Mucosa of gallbladder (tissue), 1 donor: ENCODE results near the gene AXIN2. TPM values are rescaled to one million over a fixed set of nuclear protein-coding genes. Genes with fewer than 3 reads are reported as not detected.
"Not testable (repeated sequence)": the region's sequence is repeated elsewhere in the genome, so short reads cannot be mapped to it uniquely, and the experiment has no call there.

Source experiments
- DNase-seq: peaks from one replicate; pipeline ENCODE4 v3.0.0-alpha.2; 2020; ENCODE audit warnings: low spot score
- total RNA-seq: library from RNA; stranded (reverse); gene quantifications from one replicate; pipeline ENCODE4 v1.2.1, GENCODE V29; 2021
- donor health status: DM: no; HTN: no; CAD: no.

AXIN2 gene
- total RNA-seq, 1 donor from 2014 or later: 14.4 TPM

DNA sequence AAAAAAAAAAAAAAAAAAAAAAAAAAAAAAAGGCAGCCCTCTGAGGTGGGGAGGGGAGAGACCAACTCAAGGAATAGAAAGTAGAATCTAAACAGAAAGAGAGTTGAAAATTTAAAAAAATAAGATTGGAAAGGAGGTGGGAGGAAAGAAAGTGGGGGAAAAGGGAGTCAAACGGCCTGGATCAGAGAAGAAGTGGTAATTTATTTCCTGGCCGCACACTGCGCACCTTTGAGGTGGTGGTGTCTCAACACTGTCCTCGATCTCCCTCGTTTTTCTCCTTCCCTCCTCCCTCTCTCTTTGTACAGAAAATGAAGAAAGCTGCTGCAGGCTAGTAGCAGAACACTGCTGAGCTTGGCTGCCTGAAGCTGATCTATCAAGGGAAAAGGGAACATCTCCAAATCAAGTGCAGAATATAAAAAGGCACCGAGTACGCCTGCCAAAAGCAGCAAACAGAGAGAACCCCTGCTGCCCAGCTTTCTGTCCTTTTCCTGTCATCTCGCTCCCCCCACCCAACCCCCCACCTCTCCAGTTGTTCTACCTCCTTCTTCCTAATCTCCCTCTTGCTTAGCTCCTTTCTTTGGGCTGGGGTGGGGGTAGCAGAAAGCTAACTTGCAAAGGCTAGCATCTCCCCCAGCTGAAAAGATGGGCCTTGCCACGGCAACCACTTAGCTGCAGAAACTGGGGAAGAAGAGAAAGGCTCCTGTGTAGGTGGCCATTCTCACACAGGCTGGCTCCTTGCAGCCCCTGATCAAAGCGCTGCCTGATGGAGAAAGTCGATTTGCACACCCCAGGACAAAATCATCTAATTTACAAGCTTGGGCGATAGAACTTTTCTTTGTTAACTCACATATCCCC is 22.5 kb downstream of the AXIN2 start:
- DNase-seq: no peak

DNA sequence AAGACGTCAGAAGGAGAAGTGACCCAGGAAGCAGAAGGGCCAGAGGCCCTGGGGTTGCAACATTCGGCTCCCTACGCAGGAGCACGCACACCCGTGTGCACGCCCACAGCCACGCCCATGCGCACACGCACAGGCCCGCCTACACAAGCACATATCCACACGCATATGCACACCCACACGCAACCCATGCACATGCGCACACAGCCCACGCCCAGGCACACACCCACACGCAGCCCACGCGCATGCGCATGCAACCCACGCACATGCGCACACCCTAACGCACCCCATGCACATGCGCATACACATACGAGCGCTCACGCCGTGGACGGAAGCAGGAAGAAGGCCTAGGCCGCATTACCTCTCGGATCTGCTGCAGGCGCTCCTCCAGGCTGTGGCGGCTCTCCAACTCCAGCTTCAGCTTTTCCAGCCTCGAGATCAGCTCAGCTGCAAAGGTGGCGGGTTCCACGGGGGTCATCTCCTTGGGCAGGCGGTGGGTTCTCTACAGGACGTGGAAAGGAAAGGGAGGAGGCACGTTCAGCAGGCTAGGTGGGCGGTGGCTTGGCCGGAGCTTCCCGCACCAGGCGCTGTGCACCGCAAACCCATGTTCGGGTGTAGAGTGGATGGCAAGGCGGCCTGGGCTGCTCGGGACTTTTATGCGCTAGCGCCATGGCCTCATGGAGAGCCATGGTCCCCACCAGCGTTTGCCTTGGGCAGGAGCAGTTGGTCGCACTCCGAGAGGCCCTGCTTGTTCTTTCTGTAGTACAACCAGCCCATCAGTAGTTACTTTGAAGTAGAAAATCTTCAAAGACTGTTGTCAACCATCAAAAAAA is 23.4 kb downstream of the AXIN2 start:
- no peak for DNase-seq

- DNase-seq: no peak
These were observed 24.1 kb downstream of the AXIN2 start for GRCh38 chr17:65537343-65537844.

DNA sequence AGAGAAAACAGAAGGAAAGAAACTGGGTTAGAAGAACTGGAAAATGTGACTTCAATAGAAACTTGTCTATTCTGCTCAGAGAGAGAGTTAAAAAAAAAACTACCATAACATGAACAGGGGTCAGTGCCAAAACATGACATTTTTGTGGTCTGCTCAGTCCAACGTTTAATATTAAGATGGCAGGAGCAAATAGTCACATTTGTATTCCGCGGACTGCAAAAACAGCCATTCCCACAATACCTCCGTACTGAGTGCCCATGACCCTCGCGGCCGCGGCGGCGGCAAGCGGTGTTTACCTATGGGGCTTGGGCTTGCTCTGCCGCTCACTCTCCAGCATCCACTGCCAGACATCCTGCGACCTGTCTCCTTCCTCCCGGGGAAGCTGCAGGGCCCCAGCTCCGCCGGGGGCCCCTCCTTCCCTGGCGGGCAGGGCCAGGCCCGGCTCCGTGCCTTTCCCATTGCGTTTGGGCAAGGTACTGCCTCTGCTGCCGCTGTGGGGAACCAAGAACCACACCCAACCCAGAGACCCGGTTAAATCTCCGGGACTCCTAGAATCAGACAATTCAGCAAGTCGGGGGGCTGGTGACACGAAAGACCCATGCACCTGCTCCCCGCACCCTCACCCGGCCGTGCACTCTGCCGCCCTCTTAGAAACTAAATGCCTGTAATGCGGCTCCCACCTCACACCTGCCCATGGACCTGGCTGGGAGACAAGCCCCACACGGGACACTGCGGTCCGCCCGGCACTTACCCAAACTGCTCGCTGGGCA is 24.7 kb downstream of the AXIN2 start:
- DNase-seq: no peak

DNA sequence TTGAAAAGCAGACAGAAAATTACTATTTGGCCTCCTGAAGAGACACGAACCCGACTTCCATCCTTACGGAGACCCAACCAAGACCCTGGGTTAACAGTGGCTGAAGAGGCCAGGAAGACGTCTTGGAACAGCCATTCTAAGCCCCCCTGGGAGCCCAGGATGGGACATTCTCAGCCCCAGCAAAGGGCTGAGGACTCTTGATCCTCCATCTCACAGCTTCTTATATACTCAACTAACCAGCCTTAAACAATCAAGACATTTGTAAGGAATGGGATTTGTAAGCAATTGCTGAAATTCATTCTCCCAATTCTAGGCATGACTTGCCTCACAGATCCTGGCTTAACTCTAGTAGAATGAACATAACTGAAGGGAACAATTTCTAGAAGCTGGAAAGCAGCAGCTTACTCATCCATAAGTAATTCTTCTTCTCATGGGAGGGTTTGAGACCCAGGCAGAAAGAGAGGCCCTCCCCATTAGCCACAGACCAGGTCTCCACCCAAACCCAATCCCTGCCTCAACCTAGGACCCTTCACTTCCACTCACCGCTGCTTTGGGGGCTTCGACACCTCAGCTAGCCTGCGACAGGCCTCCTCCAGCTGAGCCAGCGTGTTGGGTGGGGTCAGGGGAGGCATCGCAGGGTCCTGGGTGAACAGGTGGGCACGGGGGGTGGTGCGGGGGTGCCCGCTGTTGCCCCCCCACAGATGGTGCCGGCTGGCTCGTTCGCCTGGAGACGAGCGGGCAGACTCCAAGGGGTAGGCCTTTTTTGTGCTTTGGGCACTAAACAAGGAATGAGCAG is 25.5 kb downstream of the AXIN2 start:
- DNase-seq: no peak

DNA sequence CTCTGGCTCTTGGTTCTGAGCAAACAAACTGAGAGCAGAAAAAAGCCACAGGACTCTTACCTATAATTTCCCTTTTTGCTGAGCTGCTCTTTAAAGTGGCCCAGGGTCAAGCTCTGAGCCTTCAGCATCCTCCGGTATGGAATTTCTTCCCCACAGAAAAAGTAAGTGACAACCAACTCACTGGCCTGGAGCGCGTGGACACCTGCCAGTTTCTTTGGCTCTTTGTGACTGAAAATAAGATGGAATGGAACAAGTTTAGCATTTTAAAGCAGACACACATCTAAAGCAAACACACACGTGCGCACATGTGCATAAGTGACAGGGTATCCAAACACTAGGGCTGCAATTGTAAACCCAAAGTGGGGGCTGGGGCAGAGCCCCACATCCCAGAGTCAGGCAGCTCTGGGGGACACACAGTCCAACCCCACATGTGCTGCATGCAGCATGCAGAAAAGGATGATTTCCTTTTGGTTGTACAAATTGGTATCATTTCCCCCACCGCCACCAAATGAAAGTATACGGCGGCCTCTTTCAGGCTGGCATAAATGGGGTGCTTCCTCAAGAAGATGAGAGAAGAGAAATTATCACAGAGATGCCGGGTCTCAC is 27.5 kb downstream of the AXIN2 start:
- no peak for DNase-seq

GRCh38 chr17:65533056-65533745 is 28.2 kb downstream of the AXIN2 start:
- no peak for DNase-seq

GRCh38 chr17:65532101-65532890 is 29.2 kb downstream of the AXIN2 start:
- DNase-seq: no peak

GRCh38 chr17:65531256-65532100 is 30.0 kb downstream of the AXIN2 start:
- DNase-seq: peak; percentile 55

DNA sequence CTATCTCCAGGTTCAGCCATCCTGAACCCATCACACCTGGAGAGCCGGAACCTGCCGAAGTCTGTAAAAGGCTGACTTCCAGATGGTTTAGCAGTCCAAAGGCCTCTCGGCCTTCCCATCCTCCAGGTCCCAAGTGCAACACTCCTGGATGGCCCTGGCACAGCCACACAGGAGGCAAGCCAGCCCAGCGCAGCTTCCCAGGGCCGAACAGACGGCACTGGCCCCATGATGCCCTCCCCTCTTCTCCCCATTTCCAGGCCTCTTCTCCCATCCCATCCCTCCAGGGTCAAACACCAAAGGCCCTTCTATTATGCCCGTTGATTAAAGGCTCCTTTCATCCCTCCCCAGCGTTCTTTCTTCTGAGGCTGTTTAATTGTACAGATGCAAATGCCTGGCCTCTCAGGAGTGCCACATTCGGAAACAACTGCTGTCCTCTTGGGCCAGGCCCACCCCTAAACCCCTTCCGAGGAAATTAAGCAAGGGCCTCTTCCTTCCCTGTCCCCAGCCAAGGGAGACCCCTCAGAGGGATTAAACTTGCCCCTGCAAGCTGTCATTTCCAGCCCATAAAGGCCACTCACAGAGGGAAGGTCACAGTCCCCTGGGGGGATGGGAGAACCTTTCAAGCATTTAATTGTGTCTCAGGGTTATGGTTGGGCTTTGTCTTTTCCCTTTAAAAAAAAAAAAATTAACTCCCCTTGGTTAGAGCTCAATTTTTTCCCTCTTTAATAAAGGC is 30.8 kb downstream of the AXIN2 start:
- DNase-seq: no peak

- no peak for DNase-seq
These were observed 31.5 kb downstream of the AXIN2 start for GRCh38 chr17:65529761-65530522.

DNA sequence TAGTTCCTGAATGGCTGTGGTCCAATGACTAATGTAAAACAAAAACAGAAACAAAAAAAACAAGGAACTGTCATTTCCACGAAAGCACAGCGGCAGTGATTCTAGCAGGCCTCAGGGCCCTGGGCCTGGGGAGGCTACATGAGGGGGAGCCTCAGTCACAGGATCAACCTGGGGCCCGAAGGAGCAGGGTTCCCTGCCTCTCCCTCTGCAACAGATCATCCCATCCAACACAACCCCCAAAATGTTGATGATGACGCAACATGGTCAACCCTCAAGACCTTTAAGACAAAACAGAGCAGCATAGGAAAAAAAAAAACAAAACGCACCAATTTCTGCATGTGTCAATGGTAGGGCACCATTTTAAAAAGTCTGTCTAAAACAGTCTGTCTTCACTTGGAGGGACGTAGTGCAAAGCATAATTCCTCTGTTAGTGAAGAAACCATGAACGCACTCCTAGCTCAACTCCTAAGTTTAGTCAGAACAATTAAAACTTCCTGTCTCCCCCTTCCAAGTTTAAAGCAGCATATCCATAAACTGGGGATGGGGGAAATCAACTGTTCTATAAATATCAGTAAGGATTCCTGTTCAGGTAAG is 32.3 kb downstream of the AXIN2 start:
- no peak for DNase-seq

DNA sequence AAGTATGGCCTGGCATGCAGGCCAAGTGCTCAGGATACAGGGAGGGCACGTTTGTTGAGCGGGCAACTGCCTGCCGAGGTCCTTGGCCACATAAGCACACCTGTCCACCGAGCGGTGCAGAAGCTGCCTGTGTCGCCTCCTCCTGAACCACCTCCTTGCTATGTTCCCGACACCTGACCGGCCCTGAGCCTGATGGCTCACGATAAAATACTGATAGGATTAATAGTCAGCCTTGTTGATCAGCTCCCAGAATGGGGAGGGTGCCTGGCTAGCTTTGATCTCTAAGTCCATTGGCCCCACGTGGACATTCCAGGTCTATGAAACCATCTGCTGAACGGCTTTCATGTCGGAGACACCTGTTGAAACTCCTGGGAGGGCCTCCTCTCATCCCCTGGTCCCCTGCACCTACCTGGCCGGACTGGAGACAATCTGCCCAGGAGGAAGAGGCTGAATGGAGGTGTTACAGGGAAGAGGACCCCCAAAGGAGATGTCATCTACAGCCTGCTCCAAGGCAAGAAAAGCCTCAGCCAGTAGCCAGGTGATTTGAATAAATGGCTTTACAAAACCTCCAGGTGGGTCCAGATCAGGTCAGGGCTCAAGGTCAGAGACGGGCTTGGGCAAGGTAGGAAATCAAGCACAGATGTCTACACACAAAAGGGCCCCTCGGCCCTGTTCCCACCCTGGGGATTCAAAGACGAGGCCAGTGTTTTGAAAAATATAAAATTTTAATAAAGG is 33.4 kb downstream of the AXIN2 start:
- DNase-seq: no peak

GRCh38 chr17:65527381-65527780 is 34.1 kb downstream of the AXIN2 start:
- no peak for DNase-seq

GRCh38 chr17:65526854-65527253 is 34.6 kb downstream of the AXIN2 start:
- not testable (repeated sequence) for DNase-seq
